ENCODE data around the gene PYDC1. TPM values are rescaled to one million over a fixed set of nuclear protein-coding genes. Genes with fewer than 3 reads are reported as not detected.

The PYDC1 gene
- total RNA-seq, 1 experiment from 2014 or later: 1.9 TPM

DNA sequence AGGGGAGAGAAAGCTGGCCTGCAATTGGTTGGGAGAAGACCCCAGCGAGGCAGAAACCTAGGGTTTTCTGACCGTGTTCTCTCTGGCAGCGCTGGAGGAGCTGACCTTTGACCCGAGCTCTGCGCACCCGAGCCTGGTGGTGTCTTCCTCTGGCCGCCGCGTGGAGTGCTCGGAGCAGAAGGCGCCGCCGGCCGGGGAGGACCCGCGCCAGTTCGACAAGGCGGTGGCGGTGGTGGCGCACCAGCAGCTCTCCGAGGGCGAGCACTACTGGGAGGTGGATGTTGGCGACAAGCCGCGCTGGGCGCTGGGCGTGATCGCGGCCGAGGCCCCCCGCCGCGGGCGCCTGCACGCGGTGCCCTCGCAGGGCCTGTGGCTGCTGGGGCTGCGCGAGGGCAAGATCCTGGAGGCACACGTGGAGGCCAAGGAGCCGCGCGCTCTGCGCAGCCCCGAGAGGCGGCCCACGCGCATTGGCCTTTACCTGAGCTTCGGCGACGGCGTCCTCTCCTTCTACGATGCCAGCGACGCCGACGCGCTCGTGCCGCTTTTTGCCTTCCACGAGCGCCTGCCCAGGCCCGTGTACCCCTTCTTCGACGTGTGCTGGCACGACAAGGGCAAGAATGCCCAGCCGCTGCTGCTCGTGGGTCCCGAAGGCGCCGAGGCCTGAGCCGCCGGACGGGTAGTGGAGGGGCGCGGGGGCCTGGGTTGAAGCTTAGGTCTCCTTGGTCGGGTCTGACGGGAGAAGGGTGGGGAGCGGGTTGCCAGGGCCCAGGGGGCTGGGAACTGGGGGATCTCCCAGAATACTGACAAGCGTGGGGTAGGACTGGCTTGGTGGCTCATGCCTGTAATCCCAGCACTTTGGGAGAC lies 7.4 kb upstream of the PYDC1 start:
- H3K36me3 Mint-ChIP-seq: no peaks in the 10 kb centered on the region
- peaks cover 3% of the 10 kb centered on the region for H3K4me1 Mint-ChIP-seq
- ChIA-PET POLR2A (no interaction called here), CTCF (interaction anchor here (0.9 kb wide), 1 partner anchor 17 kb away, joined by 3 read pairs; no protein-coding TSS in a partner anchor)
- no peak overlapping the region for H3K27ac Mint-ChIP-seq
- peaks cover 14% of the 10 kb centered on the region for H3K27me3 Mint-ChIP-seq (ENCODE audit: low read depth)
- no peak for TF ChIP-seq ZNF232 (CRISPR knock-in tag; IDR thresholded peaks at IDR 0.05)
- TF ChIP-seq E2F4 (CRISPR knock-in tag; IDR thresholded peaks at IDR 0.05; ENCODE audit: borderline replicate concordance, low read depth): no peak
- TF ChIP-seq GRHL2 (CRISPR knock-in tag; IDR thresholded peaks at IDR 0.05; ENCODE audit: insufficient replicate concordance, severe bottlenecking): no peak
- TF ChIP-seq NR1H2 (CRISPR knock-in tag; IDR thresholded peaks at IDR 0.05): no peak
- TF ChIP-seq USF2 (CRISPR knock-in tag; IDR thresholded peaks at IDR 0.05): no peak
- no peak for TF ChIP-seq KAT7 (CRISPR knock-in tag; IDR thresholded peaks at IDR 0.05; ENCODE audit: borderline replicate concordance)
- no peak overlapping the region for H3K4me3 Mint-ChIP-seq
- DNase-seq (ENCODE audit: low spot score) (no peak), ATAC-seq (no peak; the same call in 1 of the 2 replicates)
- no peaks in the 10 kb centered on the region for H3K9me3 Mint-ChIP-seq

GRCh38 chr16:31223044-31223443 lies 6.1 kb upstream of the PYDC1 start:
- no peak for DNase-seq (ENCODE audit: low spot score)
- Mint-ChIP-seq H3K27me3 (ENCODE audit: low read depth) (peaks cover 23% of the 10 kb centered on the region), H3K36me3 (no peaks in the 10 kb centered on the region), H3K9me3 (no peaks in the 10 kb centered on the region), H3K4me1 (no peaks in the 10 kb centered on the region), H3K4me3 (no peak overlapping the region), H3K27ac (no peak overlapping the region)
- TF ChIP-seq ETV6 (CRISPR knock-in tag; IDR thresholded peaks at IDR 0.05): no peak
- no peak for TF ChIP-seq CDX4 (CRISPR knock-in tag; IDR thresholded peaks at IDR 0.05; ENCODE audit: borderline replicate concordance)
- no peak for TF ChIP-seq CREB1 (CRISPR knock-in tag; IDR thresholded peaks at IDR 0.05)
- TF ChIP-seq, protein P1, sequence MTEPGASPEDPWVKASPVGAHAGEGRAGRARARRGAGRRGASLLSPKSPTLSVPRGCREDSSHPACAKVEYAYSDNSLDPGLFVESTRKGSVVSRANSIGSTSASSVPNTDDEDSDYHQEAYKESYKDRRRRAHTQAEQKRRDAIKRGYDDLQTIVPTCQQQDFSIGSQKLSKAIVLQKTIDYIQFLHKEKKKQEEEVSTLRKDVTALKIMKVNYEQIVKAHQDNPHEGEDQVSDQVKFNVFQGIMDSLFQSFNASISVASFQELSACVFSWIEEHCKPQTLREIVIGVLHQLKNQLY (CRISPR knock-in tag; IDR thresholded peaks at IDR 0.05): no peak
- TF ChIP-seq, protein P2, sequence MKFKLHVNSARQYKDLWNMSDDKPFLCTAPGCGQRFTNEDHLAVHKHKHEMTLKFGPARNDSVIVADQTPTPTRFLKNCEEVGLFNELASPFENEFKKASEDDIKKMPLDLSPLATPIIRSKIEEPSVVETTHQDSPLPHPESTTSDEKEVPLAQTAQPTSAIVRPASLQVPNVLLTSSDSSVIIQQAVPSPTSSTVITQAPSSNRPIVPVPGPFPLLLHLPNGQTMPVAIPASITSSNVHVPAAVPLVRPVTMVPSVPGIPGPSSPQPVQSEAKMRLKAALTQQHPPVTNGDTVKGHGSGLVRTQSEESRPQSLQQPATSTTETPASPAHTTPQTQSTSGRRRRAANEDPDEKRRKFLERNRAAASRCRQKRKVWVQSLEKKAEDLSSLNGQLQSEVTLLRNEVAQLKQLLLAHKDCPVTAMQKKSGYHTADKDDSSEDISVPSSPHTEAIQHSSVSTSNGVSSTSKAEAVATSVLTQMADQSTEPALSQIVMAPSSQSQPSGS (CRISPR knock-in tag; IDR thresholded peaks at IDR 0.05; ENCODE audit: borderline replicate concordance, low read depth): no peak
- TF ChIP-seq, protein P3, sequence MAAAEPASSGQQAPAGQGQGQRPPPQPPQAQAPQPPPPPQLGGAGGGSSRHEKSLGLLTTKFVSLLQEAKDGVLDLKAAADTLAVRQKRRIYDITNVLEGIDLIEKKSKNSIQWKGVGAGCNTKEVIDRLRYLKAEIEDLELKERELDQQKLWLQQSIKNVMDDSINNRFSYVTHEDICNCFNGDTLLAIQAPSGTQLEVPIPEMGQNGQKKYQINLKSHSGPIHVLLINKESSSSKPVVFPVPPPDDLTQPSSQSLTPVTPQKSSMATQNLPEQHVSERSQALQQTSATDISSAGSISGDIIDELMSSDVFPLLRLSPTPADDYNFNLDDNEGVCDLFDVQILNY (CRISPR knock-in tag; IDR thresholded peaks at IDR 0.05): no peak
- TF ChIP-seq, protein P4, sequence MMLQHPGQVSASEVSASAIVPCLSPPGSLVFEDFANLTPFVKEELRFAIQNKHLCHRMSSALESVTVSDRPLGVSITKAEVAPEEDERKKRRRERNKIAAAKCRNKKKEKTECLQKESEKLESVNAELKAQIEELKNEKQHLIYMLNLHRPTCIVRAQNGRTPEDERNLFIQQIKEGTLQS (CRISPR knock-in tag; conservative IDR thresholded peaks at IDR 0.05): no peak
- no peak for TF ChIP-seq TP53 (CRISPR knock-in tag; IDR thresholded peaks at IDR 0.05)
- no peak for ATAC-seq
- POLR2A ChIA-PET: no interaction called here
- CTCF ChIA-PET: interaction anchor here (0.6 kb wide), 1 partner anchor 189 kb away, joined by 3 read pairs; no protein-coding TSS in a partner anchor

Measured in WTC11 (cell line).